HepG2 (cell line): ENCODE results near the gene EBF4. TPM values are rescaled to one million over a fixed set of nuclear protein-coding genes. Genes with fewer than 3 reads are reported as not detected.
A peak's percentile ranks its signal among the peaks of the same experiment; 100 is the strongest.

ENCODE experiments used
- AHDC1 ChIP-seq: sonication (generic); formaldehyde crosslinking; IDR thresholded peaks from 2 replicates; pipeline ENCODE4 v1.5.1; 2020; ENCODE audit warnings: mild to moderate bottlenecking, missing genetic modification reagents, borderline replicate concordance
- DNMT3B ChIP-seq: conservative IDR thresholded peaks from 2 replicates; pipeline ENCODE4 v1.6.1; 2016; ENCODE audit warnings: missing biosample characterization, control low read depth
- FOXA3 ChIP-seq: IDR thresholded peaks from 2 replicates; pipeline ENCODE4 v1.6.1; 2016; ENCODE audit warnings: missing genetic modification reagents, missing compliant biosample characterization
- IKZF4 ChIP-seq: sonication (generic); formaldehyde crosslinking; IDR thresholded peaks from 2 replicates; pipeline ENCODE4 v1.5.1; 2020; ENCODE audit warnings: borderline replicate concordance, mild to moderate bottlenecking, low read depth, missing genetic modification reagents; ENCODE audit errors: not compliant biosample characterization
- KDM4B ChIP-seq: sonication (generic); formaldehyde crosslinking; IDR thresholded peaks from 2 replicates; pipeline ENCODE4 v1.4.0; 2020; ENCODE audit warnings: missing genetic modification reagents
- KDM5B ChIP-seq: sonication (generic); formaldehyde crosslinking; IDR thresholded peaks from 2 replicates; pipeline ENCODE4 v1.4.0; 2020; ENCODE audit warnings: missing genetic modification reagents, mild to moderate bottlenecking, borderline replicate concordance
- KMT2A ChIP-seq: sonication (generic); formaldehyde crosslinking; IDR thresholded peaks from 2 replicates; pipeline ENCODE4 v1.4.0; 2020; ENCODE audit warnings: missing genetic modification reagents
- MAZ ChIP-seq, 2 experiments: sonication (generic) in 1 of 2; formaldehyde crosslinking in 1 of 2; IDR thresholded peaks; 2 replicates each; pipeline versions ENCODE4 v1.5.0 to v1.6.1; 2012 to 2020; ENCODE audit warnings: low read depth in 2 of 2, mild to moderate bottlenecking in 2 of 2, borderline replicate concordance in 1 of 2, improper control_type of control experiment in 1 of 2, low read length in 1 of 2, missing genetic modification reagents in 1 of 2, moderate library complexity in 1 of 2
- PBX2 ChIP-seq: IDR thresholded peaks from 2 replicates; pipeline ENCODE4 v1.6.1; 2016; ENCODE audit warnings: control low read depth
- PHF21A ChIP-seq: sonication (generic); formaldehyde crosslinking; IDR thresholded peaks from 2 replicates; pipeline ENCODE4 v1.5.0; 2020; ENCODE audit warnings: mild to moderate bottlenecking, missing genetic modification reagents
- RBM39 ChIP-seq: fragments of 200-400 bp; formaldehyde crosslinking; IDR thresholded peaks from one replicate; pipeline ENCODE4 v1.6.1; 2018; ENCODE audit warnings: antibody characterized with exemption, mild to moderate bottlenecking, low read depth, low read length; ENCODE audit not compliant: poor library complexity, severe bottlenecking
- SALL2 ChIP-seq: sonication (generic); formaldehyde crosslinking; IDR thresholded peaks from 2 replicates; pipeline ENCODE4 v1.8.1; 2023; ENCODE audit warnings: mild to moderate bottlenecking, missing genetic modification reagents, inconsistent platforms
- SNAPC2 ChIP-seq: sonication (generic); formaldehyde crosslinking; IDR thresholded peaks from 2 replicates; pipeline ENCODE4 v1.8.1; 2022; ENCODE audit warnings: mild to moderate bottlenecking, missing genetic modification reagents
- SRSF1 ChIP-seq: fragments of 200-400 bp; formaldehyde crosslinking; optimal IDR thresholded peaks from 2 replicates; pipeline ENCODE3; 2017; ENCODE audit warnings: mild to moderate bottlenecking, low read depth, low read length, moderate library complexity
- ZBTB7A ChIP-seq: sonication (generic); formaldehyde crosslinking; IDR thresholded peaks from 2 replicates; pipeline ENCODE4 v1.8.0; 2022; ENCODE audit warnings: mild to moderate bottlenecking, missing genetic modification reagents
- ZNF124 ChIP-seq: sonication (generic); formaldehyde crosslinking; IDR thresholded peaks from 2 replicates; pipeline ENCODE4 v1.4.0; 2020; ENCODE audit warnings: missing genetic modification reagents
- ZNF296 ChIP-seq: sonication (generic); formaldehyde crosslinking; conservative IDR thresholded peaks from 2 replicates; pipeline ENCODE4 v1.5.0; 2020; ENCODE audit warnings: mild to moderate bottlenecking, missing genetic modification reagents
- ZNF737 ChIP-seq: sonication (generic); formaldehyde crosslinking; IDR thresholded peaks from 2 replicates; pipeline ENCODE4 v1.5.0; 2020; ENCODE audit warnings: missing genetic modification reagents, mild to moderate bottlenecking, borderline replicate concordance
- ZNF782 ChIP-seq: sonication (generic); formaldehyde crosslinking; IDR thresholded peaks from 2 replicates; pipeline ENCODE4 v1.4.0; 2020; ENCODE audit warnings: missing genetic modification reagents, mild to moderate bottlenecking, borderline replicate concordance
- ZNF784 ChIP-seq: sonication (generic); formaldehyde crosslinking; IDR thresholded peaks from 2 replicates; pipeline ENCODE4 v1.5.1; 2020; ENCODE audit warnings: missing genetic modification reagents, mild to moderate bottlenecking, borderline replicate concordance
- ZNF891 ChIP-seq: sonication (generic); formaldehyde crosslinking; IDR thresholded peaks from 2 replicates; pipeline ENCODE4 v1.5.0; 2020; ENCODE audit warnings: mild to moderate bottlenecking, missing genetic modification reagents
- polyA plus RNA-seq, 8 experiments: library from polyadenylated mRNA; depleted of rRNA in 3 of 8; stranded (reverse) in 7 of 8; unstranded in 1 of 8; fragments of >200 nt; fragmentation: Illumina TruSeq in 4 of 8; extraction: Trizol in 4 of 8; gene quantifications; 2 replicates each; pipeline versions ENCODE4 v1.2.1 to v1.2.3, GENCODE V29; 2011 to 2016; ENCODE audit warnings: low read depth in 4 of 8, missing spikeins in 1 of 8, mixed read lengths in 1 of 8; ENCODE audit not compliant: insufficient read depth in 1 of 8
- total RNA-seq, 5 experiments: library from RNA; depleted of rRNA; stranded (reverse); fragments of >200 nt; fragmentation: Illumina TruSeq; extraction: Trizol; gene quantifications; 2 replicates each; pipeline ENCODE4 v1.2.3, GENCODE V29; 2016; ENCODE audit warnings: low read depth in 1 of 5

The EBF4 gene
- total and polyA plus RNA-seq, 2 of the 13 experiments (the other 11 are each of a cell fraction or from before 2014, with no cell fraction given) = 0.84 to 2.2 TPM

- peak; percentile 46 for TF ChIP-seq RBM39
- peak; percentile 60 for TF ChIP-seq IKZF4
- 0 out of 2 replicates have a peak, but pooled peaks have one; percentile 32 for TF ChIP-seq KDM4B (CRISPR knock-in tag)
- TF ChIP-seq PBX2 (CRISPR knock-in tag) = no peak
- peak; percentile 18; the same call in 1 of the 2 replicates for TF ChIP-seq ZNF124 (CRISPR knock-in tag)
- no peak for TF ChIP-seq ZNF296 (CRISPR knock-in tag)
- 0 out of 2 replicates have a peak, but pooled peaks have one; percentile 12 for TF ChIP-seq DNMT3B (CRISPR knock-in tag)
- TF ChIP-seq MAZ (IDR thresholded peaks at IDR 0.05; ENCODE audit: borderline replicate concordance, low read depth, low read length) = no peak
- TF ChIP-seq MAZ (CRISPR knock-in tag; IDR thresholded peaks at IDR 0.05; ENCODE audit: low read depth) = 0 out of 2 replicates have a peak, but pooled peaks have one; percentile 11
- no peak for TF ChIP-seq KDM5B (CRISPR knock-in tag)
- TF ChIP-seq AHDC1 = 0 out of 2 replicates have a peak, but pooled peaks have one; percentile 17
- 0 out of 2 replicates have a peak, but pooled peaks have one; percentile 47 for TF ChIP-seq ZNF891 (CRISPR knock-in tag)
- TF ChIP-seq PHF21A (CRISPR knock-in tag) = no peak
- no peak for TF ChIP-seq ZNF737 (CRISPR knock-in tag)
- 0 out of 2 replicates have a peak, but pooled peaks have one; percentile 22 for TF ChIP-seq SALL2 (CRISPR knock-in tag)
- TF ChIP-seq FOXA3 (CRISPR knock-in tag) = no peak
- TF ChIP-seq SRSF1 = no peak
- 0 out of 2 replicates have a peak, but pooled peaks have one; percentile 63 for TF ChIP-seq ZNF784 (CRISPR knock-in tag)
- 0 out of 2 replicates have a peak, but pooled peaks have one; percentile 2 for TF ChIP-seq ZNF782 (CRISPR knock-in tag)
- TF ChIP-seq ZBTB7A (CRISPR knock-in tag) = peak; percentile 47; the same call in 1 of the 2 replicates
- TF ChIP-seq KMT2A (CRISPR knock-in tag) = 0 out of 2 replicates have a peak, but pooled peaks have one; percentile 37
- TF ChIP-seq SNAPC2 (CRISPR knock-in tag) = no peak
Observed at GRCh38 chr20:2750491-2751251, 58.1 kb downstream of the EBF4 start (continued).
